Measurements from ENCODE around the gene VAV1. TPM values are rescaled to one million over a fixed set of nuclear protein-coding genes. Genes with fewer than 3 reads are reported as not detected.
"Not testable (repeated sequence)": the region's sequence is repeated elsewhere in the genome, so short reads cannot be mapped to it uniquely, and the experiment has no call there.

The VAV1 gene
- total and polyA plus RNA-seq, 2 donors = 3.0 to 4.4 TPM

GRCh38 chr19:6773323-6773931, 919 bp downstream of the VAV1 start:
- DNase-seq (ENCODE audit: extremely low spot score) = no peak
- Histone ChIP-seq H3K27ac (ENCODE audit: low read depth) (no peak overlapping the region), H3K4me1 (ENCODE audit: insufficient read depth) (no peaks in the 10 kb centered on the region), H3K36me3 (ENCODE audit: insufficient read depth) (no peaks in the 10 kb centered on the region), H3K4me3 (ENCODE audit: low read depth, low read length) (peak overlapping the region; percentile 39)
- WGBS = 43% methylated on average over 8 of the region's 8 CpGs

- Histone ChIP-seq H3K4me1 (ENCODE audit: insufficient read depth) (no peaks in the 10 kb centered on the region), H3K4me3 (ENCODE audit: low read depth, low read length) (no peak overlapping the region), H3K36me3 (ENCODE audit: insufficient read depth) (no peaks in the 10 kb centered on the region), H3K27ac (ENCODE audit: low read depth) (no peak overlapping the region)
- DNase-seq (ENCODE audit: extremely low spot score) = no peak
- WGBS = 72% methylated on average over 11 of the region's 11 CpGs
Measured at GRCh38 chr19:6774821-6775707, 2.6 kb downstream of the VAV1 start.

- not testable (repeated sequence) for H3K4me1 ChIP-seq (ENCODE audit: insufficient read depth); H3K27ac ChIP-seq (ENCODE audit: low read depth); H3K36me3 ChIP-seq (ENCODE audit: insufficient read depth); H3K4me3 ChIP-seq (ENCODE audit: low read depth, low read length); DNase-seq (ENCODE audit: extremely low spot score)
Measured at GRCh38 chr19:6776045-6776444, 3.5 kb downstream of the VAV1 start.

- no peak for DNase-seq (ENCODE audit: extremely low spot score)
- WGBS = 91% methylated on average over 4 of the region's 4 CpGs
- no peaks in the 10 kb centered on the region for H3K36me3 ChIP-seq (ENCODE audit: insufficient read depth)
Measured at GRCh38 chr19:6776999-6777398, 4.5 kb downstream of the VAV1 start.

GRCh38 chr19:6777434-6777833, 4.9 kb downstream of the VAV1 start:
- Histone ChIP-seq H3K27ac (ENCODE audit: low read depth) (no peak overlapping the region), H3K36me3 (ENCODE audit: insufficient read depth) (no peaks in the 10 kb centered on the region), H3K4me3 (ENCODE audit: low read depth, low read length) (no peak overlapping the region), H3K4me1 (ENCODE audit: insufficient read depth) (no peaks in the 10 kb centered on the region)
- DNase-seq (ENCODE audit: extremely low spot score) = no peak
- WGBS = 85% methylated on average over 2 of the region's 2 CpGs

More at GRCh38 chr19:6776999-6777398, 4.5 kb downstream of the VAV1 start:
- Histone ChIP-seq H3K27ac (ENCODE audit: low read depth) (no peak overlapping the region), H3K4me3 (ENCODE audit: low read depth, low read length) (no peak overlapping the region), H3K4me1 (ENCODE audit: insufficient read depth) (no peaks in the 10 kb centered on the region)

- WGBS = 77% methylated on average over 4 of the region's 4 CpGs
- Histone ChIP-seq H3K4me3 (ENCODE audit: low read depth, low read length) (no peak overlapping the region), H3K36me3 (ENCODE audit: insufficient read depth) (no peaks in the 10 kb centered on the region), H3K4me1 (ENCODE audit: insufficient read depth) (no peaks in the 10 kb centered on the region), H3K27ac (ENCODE audit: low read depth) (no peak overlapping the region)
- no peak for DNase-seq (ENCODE audit: extremely low spot score)
Measured at GRCh38 chr19:6778386-6778785, 5.9 kb downstream of the VAV1 start.

GRCh38 chr19:6779206-6779605, 6.7 kb downstream of the VAV1 start:
- Histone ChIP-seq H3K27ac (ENCODE audit: low read depth) (no peak overlapping the region), H3K4me1 (ENCODE audit: insufficient read depth) (no peaks in the 10 kb centered on the region), H3K36me3 (ENCODE audit: insufficient read depth) (no peaks in the 10 kb centered on the region), H3K4me3 (ENCODE audit: low read depth, low read length) (no peak overlapping the region)
- DNase-seq (ENCODE audit: extremely low spot score) = no peak
- WGBS = 46% methylated on average over 4 of the region's 4 CpGs

- WGBS = 83% methylated on average over 4 of the region's 4 CpGs
- H3K36me3 ChIP-seq (ENCODE audit: insufficient read depth) = no peaks in the 10 kb centered on the region
- no peak overlapping the region for H3K27ac ChIP-seq (ENCODE audit: low read depth)
- no peaks in the 10 kb centered on the region for H3K4me1 ChIP-seq (ENCODE audit: insufficient read depth)
- no peak for DNase-seq (ENCODE audit: extremely low spot score)
- H3K4me3 ChIP-seq (ENCODE audit: low read depth, low read length) = no peak overlapping the region
Measured at GRCh38 chr19:6787393-6787792, 14.9 kb downstream of the VAV1 start.

- H3K27ac ChIP-seq (ENCODE audit: low read depth) = no peak overlapping the region
- WGBS = 77% methylated on average over 4 of the region's 4 CpGs
- H3K36me3 ChIP-seq (ENCODE audit: insufficient read depth) = no peaks in the 10 kb centered on the region
- H3K4me3 ChIP-seq (ENCODE audit: low read depth, low read length) = no peak overlapping the region
- H3K4me1 ChIP-seq (ENCODE audit: insufficient read depth) = no peaks in the 10 kb centered on the region
- DNase-seq (ENCODE audit: extremely low spot score) = no peak
Measured at GRCh38 chr19:6788896-6789295, 16.4 kb downstream of the VAV1 start.

GRCh38 chr19:6790194-6791128, 18.0 kb downstream of the VAV1 start:
- DNase-seq (ENCODE audit: extremely low spot score) = no peak
- H3K4me1 ChIP-seq (ENCODE audit: insufficient read depth) = no peaks in the 10 kb centered on the region
- H3K27ac ChIP-seq (ENCODE audit: low read depth) = no peak overlapping the region
- 58% methylated on average over 5 of the region's 5 CpGs for WGBS
- H3K36me3 ChIP-seq (ENCODE audit: insufficient read depth) = no peaks in the 10 kb centered on the region
- no peak overlapping the region for H3K4me3 ChIP-seq (ENCODE audit: low read depth, low read length)

- Histone ChIP-seq H3K36me3 (ENCODE audit: insufficient read depth) (no peaks in the 10 kb centered on the region), H3K4me3 (ENCODE audit: low read depth, low read length) (no peak overlapping the region), H3K27ac (ENCODE audit: low read depth) (no peak overlapping the region), H3K4me1 (ENCODE audit: insufficient read depth) (no peaks in the 10 kb centered on the region)
- WGBS = 62% methylated on average over 6 of the region's 6 CpGs
- no peak for DNase-seq (ENCODE audit: extremely low spot score)
Measured at GRCh38 chr19:6791237-6791636, 18.7 kb downstream of the VAV1 start.

GRCh38 chr19:6793411-6793810, 20.9 kb downstream of the VAV1 start:
- Histone ChIP-seq H3K4me3 (ENCODE audit: low read depth, low read length) (no peak overlapping the region), H3K27ac (ENCODE audit: low read depth) (no peak overlapping the region), H3K36me3 (ENCODE audit: insufficient read depth) (no peaks in the 10 kb centered on the region), H3K4me1 (ENCODE audit: insufficient read depth) (no peaks in the 10 kb centered on the region)
- 74% methylated on average over 4 of the region's 4 CpGs for WGBS
- no peak for DNase-seq (ENCODE audit: extremely low spot score)

GRCh38 chr19:6793973-6794372, 21.5 kb downstream of the VAV1 start:
- no peak for DNase-seq (ENCODE audit: extremely low spot score)
- Histone ChIP-seq H3K4me1 (ENCODE audit: insufficient read depth) (no peaks in the 10 kb centered on the region), H3K27ac (ENCODE audit: low read depth) (no peak overlapping the region), H3K36me3 (ENCODE audit: insufficient read depth) (no peaks in the 10 kb centered on the region), H3K4me3 (ENCODE audit: low read depth, low read length) (no peak overlapping the region)
- 87% methylated on average over 5 of the region's 5 CpGs for WGBS
